GM21717 (cell line): ENCODE data around the gene TMPO.
A peak's percentile ranks its signal among the peaks of the same experiment; 100 is the strongest.
"Not testable (repeated sequence)": the region's sequence is repeated elsewhere in the genome, so short reads cannot be mapped to it uniquely, and the experiment has no call there.

Experiments
- ATAC-seq: cut with Tn5 transposase; IDR thresholded peaks from one replicate; pipeline ENCODE4 v1.9.1; 2021; ENCODE audit warnings: mild to moderate bottlenecking, moderate library complexity; ENCODE audit not compliant: unreplicated experiment

TMPO gene

DNA sequence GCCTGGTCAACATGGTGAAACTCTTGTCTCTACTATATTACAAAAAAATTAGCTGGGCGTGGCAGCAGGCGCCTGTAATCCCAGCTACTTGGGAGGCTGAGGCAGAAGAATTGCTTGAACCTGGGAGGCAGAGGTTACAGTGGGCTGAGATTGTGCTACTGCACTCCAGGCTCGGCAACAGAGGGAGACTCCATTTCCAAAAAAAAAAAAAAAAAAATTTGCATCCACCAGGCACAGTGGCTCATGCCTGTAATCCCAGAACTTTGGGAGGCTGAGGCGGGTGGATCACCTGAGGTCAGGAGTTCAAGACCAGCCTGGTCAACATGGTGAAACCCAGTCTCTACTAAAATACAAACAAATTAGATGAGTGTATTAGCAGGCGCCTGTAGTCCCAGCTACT lies 3.6 kb upstream of the TMPO start:
- not testable (repeated sequence) for ATAC-seq

DNA sequence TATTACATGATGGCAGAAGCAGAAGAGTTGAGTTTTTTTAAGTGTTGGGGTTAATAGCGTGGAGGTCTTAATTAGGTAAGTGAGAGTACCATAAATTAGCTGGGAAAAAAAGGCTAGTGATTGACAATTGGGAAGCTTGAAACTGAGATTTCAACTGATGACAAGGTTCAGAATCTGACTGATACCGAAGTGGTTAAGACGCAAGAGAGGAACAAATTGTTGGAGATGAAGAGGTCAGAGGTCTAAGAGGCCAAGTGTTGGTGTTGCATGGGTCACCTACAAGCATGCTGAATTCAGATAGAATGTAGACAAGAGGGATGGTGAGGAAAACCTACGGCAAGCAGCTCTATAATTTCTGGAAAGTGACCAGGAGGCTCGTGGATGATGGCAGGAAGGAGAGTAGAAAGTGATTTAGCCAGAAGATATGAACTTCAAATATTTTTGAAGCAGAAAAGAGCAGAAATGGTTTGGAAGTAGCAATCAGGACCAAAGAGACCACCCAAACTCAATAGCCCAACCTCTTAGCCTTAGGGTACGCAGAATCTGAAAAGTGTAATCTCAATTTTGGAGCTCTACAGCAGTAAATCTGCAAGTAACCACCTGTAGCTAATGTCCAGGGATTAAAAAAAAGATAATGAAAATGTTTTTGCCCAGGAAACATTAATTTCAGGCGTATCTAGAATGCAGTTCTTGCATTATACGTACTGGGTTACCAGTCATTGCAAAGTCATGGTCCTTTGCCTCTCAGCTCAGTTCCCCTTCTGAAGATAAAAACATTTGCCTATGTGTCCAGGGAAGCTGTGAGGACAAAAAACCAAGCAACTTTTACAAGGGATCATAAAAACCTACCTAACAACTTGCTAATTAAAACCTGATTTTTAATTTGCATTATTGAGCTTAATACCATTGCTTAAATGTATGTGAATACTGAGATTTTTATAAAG lies 1.7 kb upstream of the TMPO start:
- no peak for ATAC-seq

DNA sequence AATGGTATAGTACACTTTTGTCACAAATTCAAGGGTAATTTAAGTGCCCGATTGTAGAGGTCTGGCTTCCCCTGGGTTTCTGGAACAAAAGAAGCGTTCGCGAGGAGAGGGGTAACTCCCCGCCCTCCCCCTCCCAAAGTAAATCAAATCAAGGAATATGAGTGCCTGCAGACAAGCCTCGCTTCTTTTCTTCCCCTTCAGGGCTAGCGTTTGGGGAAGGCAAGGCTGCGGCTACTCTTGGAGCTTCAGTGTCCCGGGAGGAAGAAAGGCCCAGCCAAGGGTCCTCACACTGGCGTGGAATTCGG lies 456 bp upstream of the TMPO start:
- no peak for ATAC-seq

DNA sequence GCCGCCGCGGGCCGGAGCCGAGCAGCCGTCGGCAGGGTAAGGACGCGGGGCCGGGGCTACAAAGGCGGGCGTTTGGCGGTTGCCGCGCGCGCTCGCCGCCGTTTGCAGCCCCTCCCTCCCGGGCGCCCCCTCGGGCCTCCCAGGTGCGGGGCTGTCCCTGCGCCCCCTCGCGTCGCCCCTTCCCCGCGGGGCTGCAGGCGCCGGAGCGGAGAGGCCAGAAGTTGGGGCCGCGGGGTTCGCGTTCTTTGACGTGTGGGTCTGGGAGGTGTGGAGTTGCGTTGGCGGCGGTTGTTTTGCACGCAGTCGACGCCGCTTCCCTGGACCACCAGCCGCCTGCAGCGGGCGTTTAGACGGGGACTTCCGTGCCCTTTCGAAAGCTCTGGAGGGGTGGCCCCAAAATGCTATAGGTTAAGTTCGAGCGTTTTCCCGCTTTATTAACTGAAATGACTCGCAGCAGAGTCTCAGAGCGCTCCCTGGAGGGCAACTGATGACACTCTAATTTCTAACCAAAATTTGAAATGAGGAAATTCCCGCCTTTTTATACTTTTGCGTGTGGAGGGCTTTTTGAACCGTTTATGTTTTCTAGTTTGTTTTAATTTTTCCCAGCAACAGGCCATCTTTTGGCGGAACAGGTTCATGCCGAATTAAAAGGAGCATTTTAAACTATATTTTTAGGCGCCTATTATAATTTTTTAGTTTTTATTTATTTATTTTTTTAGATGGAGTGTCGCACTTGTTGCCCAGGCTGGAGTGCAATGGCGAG lies 902 bp downstream of the TMPO start:
- ATAC-seq, result peak; percentile 62

DNA sequence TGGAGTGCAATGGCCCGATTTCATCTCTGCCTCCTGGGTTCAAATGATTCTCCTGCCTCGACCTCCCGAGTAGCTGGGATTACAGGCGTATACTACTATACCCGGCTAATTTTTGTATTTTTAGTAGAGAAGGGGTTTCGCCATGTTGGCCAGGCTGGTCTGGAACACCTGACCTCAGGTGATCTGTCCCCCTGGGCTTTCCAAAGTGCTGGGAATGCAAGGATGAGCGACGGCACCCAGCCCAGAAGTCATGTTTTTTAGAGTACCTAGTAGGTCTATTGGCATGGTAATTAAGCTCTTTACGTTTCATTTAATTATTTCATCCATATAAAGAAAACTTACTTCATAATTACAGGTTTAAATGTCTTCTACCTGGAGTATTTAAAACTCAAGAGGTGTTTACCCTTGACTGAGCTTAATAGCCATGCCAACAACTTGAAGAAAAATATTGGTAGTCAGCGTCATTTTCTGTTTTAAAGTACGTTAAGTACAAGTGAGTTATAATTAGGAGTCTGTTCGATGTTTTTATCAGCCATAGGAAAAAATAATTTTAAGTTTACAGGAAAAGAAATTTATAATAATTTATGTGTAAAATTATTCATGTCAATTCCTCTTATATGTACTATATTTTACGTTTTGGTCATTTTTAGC lies 4.0 kb downstream of the TMPO start:
- ATAC-seq, result no peak

DNA sequence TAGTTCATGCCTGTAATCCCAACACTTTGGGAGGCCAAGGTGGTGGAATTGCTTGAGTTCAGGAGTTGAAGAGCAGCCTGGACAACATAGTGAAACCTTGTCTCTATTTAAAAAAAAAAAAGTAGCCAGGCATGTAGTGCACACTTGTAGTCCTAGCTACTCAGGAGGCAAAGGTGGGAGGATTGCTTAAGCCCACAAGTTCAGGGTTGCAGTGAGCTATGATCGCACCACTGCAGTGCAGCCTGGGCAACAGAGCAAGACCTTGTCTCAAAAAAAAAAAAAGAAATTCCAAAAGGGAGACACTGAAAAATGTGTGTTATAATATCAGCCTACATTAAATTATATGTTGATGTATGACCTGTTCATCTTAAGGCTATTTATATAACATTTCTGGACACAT lies 14.7 kb downstream of the TMPO start:
- ATAC-seq, result no peak

DNA sequence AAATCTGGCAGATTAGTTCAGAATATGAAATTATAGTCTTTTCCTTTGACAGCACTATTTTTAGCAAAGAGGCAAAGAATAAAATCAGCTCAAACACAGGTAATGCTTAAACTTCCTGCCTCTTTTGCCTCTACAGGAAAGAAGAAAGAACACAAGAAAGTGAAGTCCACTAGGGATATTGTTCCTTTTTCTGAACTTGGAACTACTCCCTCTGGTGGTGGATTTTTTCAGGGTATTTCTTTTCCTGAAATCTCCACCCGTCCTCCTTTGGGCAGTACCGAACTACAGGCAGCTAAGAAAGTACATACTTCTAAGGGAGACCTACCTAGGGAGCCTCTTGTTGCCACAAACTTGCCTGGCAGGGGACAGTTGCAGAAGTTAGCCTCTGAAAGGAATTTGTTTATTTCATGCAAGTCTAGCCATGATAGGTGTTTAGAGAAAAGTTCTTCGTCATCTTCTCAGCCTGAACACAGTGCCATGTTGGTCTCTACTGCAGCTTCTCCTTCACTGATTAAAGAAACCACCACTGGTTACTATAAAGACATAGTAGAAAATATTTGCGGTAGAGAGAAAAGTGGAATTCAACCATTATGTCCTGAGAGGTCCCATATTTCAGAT lies 17.4 kb downstream of the TMPO start:
- ATAC-seq, result no peak

DNA sequence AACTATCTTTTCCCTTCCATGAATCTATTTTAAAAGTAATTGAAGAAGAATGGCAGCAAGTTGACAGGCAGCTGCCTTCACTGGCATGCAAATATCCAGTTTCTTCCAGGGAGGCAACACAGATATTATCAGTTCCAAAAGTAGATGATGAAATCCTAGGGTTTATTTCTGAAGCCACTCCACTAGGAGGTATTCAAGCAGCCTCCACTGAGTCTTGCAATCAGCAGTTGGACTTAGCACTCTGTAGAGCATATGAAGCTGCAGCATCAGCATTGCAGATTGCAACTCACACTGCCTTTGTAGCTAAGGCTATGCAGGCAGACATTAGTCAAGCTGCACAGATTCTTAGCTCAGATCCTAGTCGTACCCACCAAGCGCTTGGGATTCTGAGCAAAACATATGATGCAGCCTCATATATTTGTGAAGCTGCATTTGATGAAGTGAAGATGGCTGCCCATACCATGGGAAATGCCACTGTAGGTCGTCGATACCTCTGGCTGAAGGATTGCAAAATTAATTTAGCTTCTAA lies 18.4 kb downstream of the TMPO start:
- no peak for ATAC-seq

DNA sequence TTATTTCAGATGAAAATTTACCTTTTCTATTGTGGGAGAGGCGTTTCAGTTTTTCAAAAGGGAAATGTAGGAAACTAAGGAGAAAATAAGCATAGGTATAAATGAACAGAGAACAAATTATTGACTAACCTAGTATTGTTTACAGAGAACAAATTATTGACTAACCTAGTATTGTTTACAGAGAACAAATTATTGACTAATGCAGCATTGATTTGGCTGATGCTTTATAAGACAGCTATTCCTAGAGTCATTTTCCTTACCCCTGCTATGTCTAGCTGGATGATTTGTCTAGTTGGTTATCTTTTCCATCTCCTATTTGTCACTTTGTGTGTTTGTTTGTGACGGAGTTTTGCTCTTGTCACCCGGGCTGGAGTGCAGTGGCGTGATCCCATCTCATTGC lies 22.6 kb downstream of the TMPO start:
- no peak for ATAC-seq

DNA sequence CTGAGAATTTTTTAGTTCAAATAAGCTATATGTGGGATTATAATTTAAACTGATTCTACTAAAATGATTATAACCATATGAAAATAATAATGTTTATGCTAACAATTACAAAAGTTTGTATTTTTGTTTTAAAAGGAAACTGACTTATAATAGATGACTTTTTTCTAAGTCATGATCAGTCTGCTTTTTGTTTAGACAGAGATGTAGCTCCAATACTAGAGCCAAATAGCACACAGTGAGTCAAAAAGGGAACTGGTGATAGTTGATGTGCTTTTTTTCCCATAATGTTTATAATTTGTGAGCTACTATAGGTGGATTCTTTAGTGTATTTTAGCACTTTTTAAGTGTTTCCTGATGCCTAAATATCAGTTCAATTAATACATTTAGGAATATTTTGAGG lies 28.3 kb downstream of the TMPO start:
- no peak for ATAC-seq

DNA sequence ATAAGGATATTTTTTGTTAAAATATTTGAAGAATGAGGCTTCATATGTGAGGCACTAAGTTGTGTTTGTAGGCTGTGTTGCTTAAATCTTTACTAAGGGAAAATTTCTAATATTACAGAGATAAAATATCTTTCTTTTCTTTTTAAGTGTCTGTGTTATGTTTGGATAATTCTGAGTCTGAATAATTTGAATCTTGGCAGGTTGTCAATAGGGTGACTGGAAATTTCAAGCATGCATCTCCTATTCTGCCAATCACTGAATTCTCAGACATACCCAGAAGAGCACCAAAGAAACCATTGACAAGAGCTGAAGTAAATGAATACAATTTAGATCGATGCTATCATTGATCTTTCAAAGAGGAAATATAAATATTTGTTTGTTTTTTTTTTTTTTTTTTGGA lies 29.4 kb downstream of the TMPO start:
- no peak for ATAC-seq

DNA sequence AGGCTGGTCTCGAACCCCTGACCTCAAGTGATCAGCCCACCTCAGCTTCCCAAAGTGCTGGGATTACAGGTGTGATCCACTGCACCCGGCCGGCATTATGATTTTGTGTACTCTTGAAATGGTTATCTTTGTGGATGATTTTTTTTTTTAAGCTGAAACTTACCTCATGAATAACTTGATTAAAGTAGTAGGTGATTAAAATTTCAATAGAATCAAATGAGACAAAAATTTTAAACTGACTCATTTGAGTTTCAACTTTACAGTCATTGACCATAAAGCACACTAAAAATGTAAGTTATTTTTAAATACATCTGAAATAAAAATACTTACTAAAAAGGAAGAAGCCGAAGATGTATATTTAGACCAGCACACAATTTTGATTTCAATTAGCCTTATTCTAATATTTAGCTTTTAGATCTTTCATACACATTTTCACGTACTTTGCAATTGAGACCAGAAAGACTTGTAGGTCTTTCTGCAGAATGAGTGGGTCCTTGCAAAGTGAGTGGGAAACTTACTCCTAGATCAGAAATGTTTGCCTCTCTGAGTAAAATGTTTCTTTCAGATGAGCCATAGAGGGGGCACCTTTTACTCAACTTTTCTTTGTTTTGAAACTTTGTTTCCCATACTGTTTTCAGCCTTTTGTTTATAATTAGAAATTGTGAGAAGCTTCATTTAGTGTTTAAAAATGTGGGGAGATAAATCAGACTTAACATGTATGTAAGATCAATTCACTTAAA lies 34.2 kb downstream of the TMPO start:
- no peak for ATAC-seq

DNA sequence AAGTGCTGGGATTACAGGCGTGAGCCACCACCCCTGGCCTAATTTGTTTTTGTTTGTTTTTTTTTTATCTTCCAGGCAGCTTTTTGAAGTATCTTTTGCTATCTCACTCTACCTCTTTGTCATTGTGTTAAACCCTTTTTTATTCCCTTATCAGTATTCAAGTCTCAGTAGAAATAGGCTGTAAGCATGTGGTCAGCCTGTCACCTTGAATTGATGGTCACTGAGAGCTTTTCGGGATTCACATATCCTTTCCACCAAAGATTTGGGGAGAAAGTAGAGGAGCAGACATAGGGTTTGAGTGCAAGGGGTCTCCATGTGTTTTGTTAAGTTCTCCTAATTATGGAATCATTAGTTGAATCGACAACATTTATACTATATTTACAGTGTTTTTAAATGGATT lies 36.4 kb downstream of the TMPO start:
- no peak for ATAC-seq

DNA sequence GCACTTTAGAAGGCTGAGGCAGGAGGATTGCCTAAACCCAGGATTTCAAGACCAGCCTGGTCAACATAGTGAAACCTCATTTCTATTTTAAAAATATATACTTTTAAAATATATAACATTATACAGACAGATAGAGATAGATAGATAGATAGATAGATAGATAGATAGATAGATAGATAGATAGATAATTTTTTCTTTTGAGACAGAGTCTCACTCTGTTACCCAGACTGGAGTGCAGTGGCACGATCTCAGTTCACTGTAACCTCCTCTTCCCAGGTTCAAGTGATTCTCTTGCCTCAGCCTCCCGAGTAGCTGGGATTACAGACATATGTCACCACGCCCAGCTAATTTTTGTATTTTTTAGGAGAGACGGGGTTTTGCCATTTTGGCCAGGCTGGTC lies 42.7 kb downstream of the TMPO start:
- not testable (repeated sequence) for ATAC-seq

DNA sequence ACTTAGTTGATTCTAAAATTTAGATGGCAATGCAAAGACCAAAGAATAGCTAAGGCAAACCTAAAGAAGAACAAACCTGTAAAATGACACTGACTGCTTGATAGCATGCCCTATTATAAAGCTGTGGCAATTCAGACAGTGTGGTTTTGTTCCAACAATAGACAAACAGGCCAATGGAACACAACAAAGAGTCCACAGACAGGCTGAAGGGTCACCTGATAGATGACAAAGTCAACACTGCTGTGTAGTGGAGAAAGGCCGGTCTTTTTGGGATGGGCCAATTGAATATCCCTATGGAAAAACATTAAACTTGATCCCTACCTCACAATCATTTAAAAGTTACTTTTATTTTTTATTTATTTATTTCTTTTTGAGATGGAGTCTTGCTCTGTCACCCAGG lies 44.3 kb downstream of the TMPO start:
- no peak for ATAC-seq

DNA sequence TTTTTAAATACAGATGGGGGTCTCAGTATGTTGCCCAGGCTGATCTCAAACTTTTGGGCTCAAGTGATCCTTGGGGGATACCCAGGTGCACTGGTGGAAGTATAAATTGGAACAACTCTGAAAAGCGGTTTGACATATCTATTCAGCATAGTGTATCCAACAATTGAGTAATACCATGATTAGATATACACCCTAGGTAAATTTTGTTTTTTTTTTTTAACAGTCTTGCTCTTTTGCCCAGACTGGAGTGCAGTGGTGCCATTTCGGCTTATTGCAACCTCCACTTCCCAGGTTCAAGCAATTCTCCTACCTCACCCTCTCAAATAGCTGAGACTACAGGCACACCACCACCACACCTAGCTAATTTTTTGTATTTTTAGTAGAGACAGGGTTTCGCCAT lies 46.5 kb downstream of the TMPO start:
- no peak for ATAC-seq

DNA sequence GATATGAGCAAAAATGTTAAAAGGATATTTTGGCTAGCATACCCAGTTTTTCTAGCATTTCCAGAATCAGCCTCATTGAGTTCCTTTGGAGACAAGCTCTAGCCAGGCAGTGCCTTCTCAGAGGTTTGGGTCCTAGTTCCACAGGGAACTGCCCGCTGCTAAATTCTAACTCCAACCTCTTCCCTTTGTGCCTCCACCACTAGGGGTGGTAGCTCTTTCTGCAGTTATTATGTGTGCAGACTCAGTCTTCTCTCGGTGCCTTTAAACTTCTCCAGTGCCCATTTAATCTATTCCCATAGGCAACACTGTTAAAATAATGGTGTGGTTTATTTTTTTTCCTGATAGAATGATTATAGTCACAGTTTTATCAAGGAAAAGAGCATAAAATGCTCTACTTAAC lies 56.6 kb downstream of the TMPO start:
- ATAC-seq, result no peak

DNA sequence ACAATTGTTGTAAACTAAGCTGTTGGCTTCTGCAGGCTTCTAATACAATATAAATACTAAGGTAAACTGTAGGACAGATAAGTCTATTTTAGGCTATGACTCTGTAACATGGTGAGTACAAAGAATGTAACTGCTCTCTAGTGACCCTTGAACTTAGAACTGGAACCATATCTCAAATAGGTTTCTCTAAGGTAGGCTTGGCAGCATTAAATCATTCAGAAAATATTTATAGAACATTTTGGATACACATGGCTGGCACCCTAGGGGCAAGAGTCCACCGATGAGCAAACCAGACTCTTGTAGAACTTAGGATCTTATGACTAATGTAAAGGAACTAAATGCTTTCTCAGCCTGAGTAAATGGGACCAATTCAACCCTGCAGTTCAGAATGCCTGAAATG lies 58.7 kb downstream of the TMPO start:
- no peak for ATAC-seq

DNA sequence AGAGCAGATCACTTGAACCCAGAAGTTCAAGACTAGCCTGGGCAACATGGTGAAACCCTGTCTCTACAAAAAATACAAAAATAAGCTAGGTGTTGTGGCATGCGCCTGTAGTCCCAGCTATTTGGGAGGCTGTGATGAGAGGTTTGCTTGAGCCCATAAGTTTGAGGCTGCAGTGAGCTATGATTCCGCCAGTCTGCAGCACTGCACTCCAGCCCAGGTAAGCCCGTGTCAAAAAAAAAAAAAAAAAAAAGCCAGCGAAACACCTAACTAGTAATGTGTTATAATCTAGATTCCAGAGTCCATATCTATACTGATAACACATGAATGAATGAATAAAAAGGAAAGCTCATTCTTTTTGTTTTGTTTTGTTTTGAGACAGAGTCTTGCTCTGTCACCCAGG lies 59.6 kb downstream of the TMPO start:
- no peak for ATAC-seq

DNA sequence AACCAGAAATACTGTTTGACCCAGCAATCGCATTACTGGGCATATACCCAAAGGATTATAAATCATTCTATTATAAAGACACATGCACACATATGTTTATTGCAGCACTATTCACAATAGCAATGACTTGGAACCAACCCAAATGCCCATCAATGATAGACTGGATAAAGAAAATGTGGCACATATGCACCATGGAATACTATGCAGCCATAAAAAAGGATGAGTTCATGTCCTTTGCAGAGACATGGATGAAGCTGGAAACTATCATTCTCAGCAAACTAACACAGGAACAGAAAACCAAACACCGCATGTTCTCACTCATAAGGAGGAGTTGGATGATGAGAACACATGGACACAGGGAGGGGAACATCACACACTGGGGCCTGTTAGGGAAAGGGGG lies 61.4 kb downstream of the TMPO start:
- ATAC-seq, result not testable (repeated sequence)

DNA sequence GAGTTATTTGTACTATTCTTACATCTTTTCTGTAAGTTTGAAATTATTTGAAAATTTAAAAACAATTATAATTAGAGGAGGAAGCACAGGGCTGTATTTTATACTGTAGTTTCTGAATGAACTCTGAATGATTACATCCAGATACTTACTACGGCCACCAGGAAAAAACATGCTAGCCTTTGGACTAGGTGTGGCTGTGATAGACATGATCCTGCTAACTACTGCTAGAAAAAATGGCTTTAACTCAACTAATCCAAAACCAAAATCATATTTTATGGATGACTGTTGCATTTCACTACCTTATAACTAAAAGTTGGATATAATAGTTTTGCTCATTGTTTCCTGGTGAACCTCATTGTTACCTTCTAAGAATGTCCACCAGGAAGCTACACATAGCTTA lies 63.0 kb downstream of the TMPO start:
- no peak for ATAC-seq
